Gastrocnemius medialis (tissue), 4 donors: ENCODE measurements around the gene PAX5.

Experiments used
- POLR2A ChIP-seq, 2 donors: fragments of 450-650 bp; IDR thresholded peaks; one replicate each; pipeline ENCODE4 v1.6.1; 2017; ENCODE audit warnings: antibody characterized with exemption in 2 of 2, mild to moderate bottlenecking in 2 of 2, moderate library complexity in 2 of 2
- TF ChIP-seq, protein P1 (sequence below), 5 experiments: fragments of 450-650 bp in 3 of 5; fragments of 200-600 bp in 2 of 5; sonication (generic) in 2 of 5; IDR thresholded peaks in 4 of 5; conservative IDR thresholded peaks in 1 of 5; 1 replicate in 4 of 5; 2 replicates in 1 of 5; pipeline ENCODE4 v1.5.1; 2016 to 2019; ENCODE audit warnings: antibody characterized with exemption in 5 of 5, mild to moderate bottlenecking in 3 of 5, moderate library complexity in 3 of 5

DNA sequence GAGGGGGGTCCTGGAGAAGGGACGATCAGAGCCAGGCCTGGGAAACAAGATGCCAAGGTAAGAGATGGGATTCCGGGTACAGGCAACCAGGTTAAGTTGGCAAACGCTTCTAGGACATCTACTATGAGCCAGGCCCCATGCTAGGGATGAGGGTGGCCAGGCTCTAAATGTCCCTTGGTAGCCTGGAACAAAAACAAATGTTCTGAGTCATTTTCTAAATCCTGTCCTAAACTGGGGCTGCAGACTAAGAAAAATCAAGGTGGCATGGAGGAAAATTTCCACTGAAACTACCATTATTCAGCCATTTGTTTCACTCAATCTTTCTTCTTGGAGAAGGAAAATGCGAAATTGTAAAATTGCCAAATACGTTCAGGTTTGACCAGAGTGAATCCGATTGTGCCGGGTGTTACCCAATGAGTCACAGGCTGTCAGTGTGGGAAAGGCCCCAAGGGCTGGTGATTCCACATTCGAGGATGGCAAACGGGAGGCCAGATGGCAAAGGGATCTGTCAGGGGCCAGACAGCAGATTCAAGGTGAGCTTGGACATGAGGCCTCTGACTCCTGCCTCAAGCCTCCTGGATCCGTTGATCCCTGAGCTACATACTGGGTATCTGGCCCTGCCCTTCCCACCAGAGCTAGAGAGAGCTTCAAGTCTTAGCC is 57.6 kb downstream of the PAX5 start:
- TF ChIP-seq, protein P1, sequence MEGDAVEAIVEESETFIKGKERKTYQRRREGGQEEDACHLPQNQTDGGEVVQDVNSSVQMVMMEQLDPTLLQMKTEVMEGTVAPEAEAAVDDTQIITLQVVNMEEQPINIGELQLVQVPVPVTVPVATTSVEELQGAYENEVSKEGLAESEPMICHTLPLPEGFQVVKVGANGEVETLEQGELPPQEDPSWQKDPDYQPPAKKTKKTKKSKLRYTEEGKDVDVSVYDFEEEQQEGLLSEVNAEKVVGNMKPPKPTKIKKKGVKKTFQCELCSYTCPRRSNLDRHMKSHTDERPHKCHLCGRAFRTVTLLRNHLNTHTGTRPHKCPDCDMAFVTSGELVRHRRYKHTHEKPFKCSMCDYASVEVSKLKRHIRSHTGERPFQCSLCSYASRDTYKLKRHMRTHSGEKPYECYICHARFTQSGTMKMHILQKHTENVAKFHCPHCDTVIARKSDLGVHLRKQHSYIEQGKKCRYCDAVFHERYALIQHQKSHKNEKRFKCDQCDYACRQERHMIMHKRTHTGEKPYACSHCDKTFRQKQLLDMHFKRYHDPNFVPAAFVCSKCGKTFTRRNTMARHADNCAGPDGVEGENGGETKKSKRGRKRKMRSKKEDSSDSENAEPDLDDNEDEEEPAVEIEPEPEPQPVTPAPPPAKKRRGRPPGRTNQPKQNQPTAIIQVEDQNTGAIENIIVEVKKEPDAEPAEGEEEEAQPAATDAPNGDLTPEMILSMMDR (IDR thresholded peaks at IDR 0.05 in 4 of 5, conservative IDR thresholded peaks at IDR 0.05 in 1 of 5) = no peak
- no peak for TF ChIP-seq POLR2A (IDR thresholded peaks at IDR 0.05)
